GM12878 (cell line): ENCODE results near the gene FAAP24. TPM values are rescaled to one million over a fixed set of nuclear protein-coding genes. Genes with fewer than 3 reads are reported as not detected.

Source experiments
- BRCA1 ChIP-seq: IDR thresholded peaks from 2 replicates; pipeline ENCODE4 v1.6.1; 2011; ENCODE audit warnings: low read depth, low read length, improper control_type of control experiment
- CEBPB ChIP-seq, 2 experiments: fragments of 150-350 bp in 1 of 2; IDR thresholded peaks; 2 replicates each; pipeline ENCODE4 v1.6.1; 2012 to 2014; ENCODE audit warnings: low read depth in 2 of 2, low read length in 2 of 2, borderline replicate concordance in 1 of 2, inconsistent platforms in 1 of 2
- CHD4 ChIP-seq: fragments of 200-600 bp; sonication (generic); IDR thresholded peaks from 2 replicates; pipeline ENCODE4 v1.6.1; 2016; ENCODE audit warnings: mild to moderate bottlenecking
- DPF2 ChIP-seq: fragments of 450-650 bp; IDR thresholded peaks from 2 replicates; pipeline ENCODE4 v1.6.1; 2017; ENCODE audit warnings: mild to moderate bottlenecking
- EED ChIP-seq: sonication (generic); IDR thresholded peaks from 2 replicates; pipeline ENCODE4 v1.6.1; 2016; ENCODE audit warnings: antibody characterized with exemption, low read depth
- IRF5 ChIP-seq: fragments of 450-650 bp; IDR thresholded peaks from 2 replicates; pipeline ENCODE4 v1.6.1; 2017; ENCODE audit warnings: borderline replicate concordance
- MLLT1 ChIP-seq: fragments of 450-650 bp; IDR thresholded peaks from 2 replicates; pipeline ENCODE4 v1.6.1; 2016; ENCODE audit warnings: mild to moderate bottlenecking
- NKRF ChIP-seq: fragments of 450-650 bp; conservative IDR thresholded peaks from 2 replicates; pipeline ENCODE4 v1.6.1; 2017; ENCODE audit warnings: mild to moderate bottlenecking, moderate library complexity
- POLR2AphosphoS5 ChIP-seq: IDR thresholded peaks from 2 replicates; pipeline ENCODE4 v1.6.1; 2011; ENCODE audit warnings: mild to moderate bottlenecking, low read length, inconsistent platforms
- SIN3A ChIP-seq: IDR thresholded peaks from 2 replicates; pipeline ENCODE4 v1.6.1; 2012; ENCODE audit warnings: low read depth, low read length, improper control_type of control experiment
- TCF12 ChIP-seq: IDR thresholded peaks from 2 replicates; pipeline ENCODE4 v1.6.1; 2011; ENCODE audit warnings: low read depth, mild to moderate bottlenecking, low read length
- TCF7 ChIP-seq: IDR thresholded peaks from 2 replicates; pipeline ENCODE4 v1.6.1; 2014; ENCODE audit warnings: antibody characterized with exemption, borderline replicate concordance
- ZBTB40 ChIP-seq: fragments of 450-650 bp; IDR thresholded peaks from 2 replicates; pipeline ENCODE4 v1.6.1; 2016; ENCODE audit warnings: mild to moderate bottlenecking, moderate library complexity, borderline replicate concordance
- ZNF687 ChIP-seq: fragments of 450-650 bp; IDR thresholded peaks from 2 replicates; pipeline ENCODE4 v1.6.1; 2017; ENCODE audit warnings: mild to moderate bottlenecking, moderate library complexity
- polyA plus RNA-seq, 11 experiments: library from polyadenylated mRNA; depleted of rRNA in 4 of 11; unstranded in 6 of 11; stranded (reverse) in 5 of 11; fragments of >200 nt; fragmentation: Nextera tagmentation in 4 of 11; fragmentation: Illumina TruSeq in 1 of 11; extraction: Ambion mirVana in 4 of 11; extraction: Trizol in 1 of 11; gene quantifications; 1 replicate in 1 of 11; 2 replicates in 10 of 11; pipeline versions ENCODE4 v1.2.1 to v1.2.3, GENCODE V29; 2011 to 2016; ENCODE audit warnings: inconsistent platforms in 2 of 11, missing spikeins in 2 of 11, low read depth in 1 of 11
- total RNA-seq, 4 experiments: library from RNA; depleted of rRNA in 3 of 4; stranded (reverse); fragments of >200 nt in 3 of 4; fragmentation: Illumina TruSeq in 1 of 4; extraction: Trizol in 1 of 4; gene quantifications; 2 replicates each; pipeline versions ENCODE4 v1.2.1 to v1.2.3, GENCODE V29; 2013 to 2021

FAAP24 gene
- total and polyA plus RNA-seq, 10 of the 15 experiments (the other 5 are each of a cell fraction or from before 2014, with no cell fraction given): 6.4 to 17.4 (median 9.9) TPM

GRCh38 chr19:32971715-32972540, at the start of gene FAAP24, which contains the start of gene CEP89 (continued):
- TF ChIP-seq IRF5: no peak
- TF ChIP-seq SIN3A: peak; percentile 98
- peak; percentile 90 for TF ChIP-seq DPF2
- 0 out of 2 replicates have a peak, but pooled peaks have one; percentile 11 for TF ChIP-seq TCF12
- TF ChIP-seq ZBTB40: peak; percentile 94
- peak; percentile 38; the same call in 1 of the 2 replicates for TF ChIP-seq ZNF687
- TF ChIP-seq TCF7: no peak
- TF ChIP-seq POLR2AphosphoS5: peak; percentile 85
- no peak for TF ChIP-seq MLLT1
- TF ChIP-seq NKRF: peak; percentile 92
- TF ChIP-seq BRCA1: no peak
- TF ChIP-seq CEBPB (IDR thresholded peaks at IDR 0.05; ENCODE audit: borderline replicate concordance in 1 of 2, low read depth in 2 of 2, low read length in 2 of 2): no peak
- TF ChIP-seq CHD4: no peak
- no peak for TF ChIP-seq EED
